Stimulated activated CD4-positive, alpha-beta T cell treated with anti-CD3 and anti-CD28 coated beads, TNF-alpha, amount 100 ng/mL, for 24 hours (primary cell): ENCODE measurements around the gene RANBP3.

Source experiments
- DNase-seq, 3 experiments: peaks; one replicate each; pipeline ENCODE4 v3.0.0-alpha.2; 2020; ENCODE audit warnings: low read depth in 3 of 3

RANBP3 gene

DNA sequence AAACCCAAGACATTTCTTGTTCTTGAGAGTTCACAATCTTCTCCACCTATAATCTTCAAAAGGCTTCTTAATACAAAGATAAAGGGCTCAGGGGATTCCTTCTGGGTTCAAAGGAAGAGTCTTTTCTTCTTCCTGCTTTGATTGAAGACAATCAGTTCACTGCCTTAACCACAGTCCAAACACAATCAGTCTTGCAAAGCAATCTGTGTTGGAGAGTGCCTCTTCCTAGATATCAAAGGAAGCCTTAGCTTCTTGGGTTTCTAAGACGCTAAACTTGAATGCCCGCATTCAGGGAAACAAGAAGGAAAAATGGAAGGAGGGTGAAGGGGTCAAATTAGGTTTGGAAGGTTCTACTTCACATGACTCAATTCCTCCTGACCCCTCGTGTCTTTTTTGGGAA, 27.2 kb downstream of the RANBP3 start:
- no peak for DNase-seq

DNA sequence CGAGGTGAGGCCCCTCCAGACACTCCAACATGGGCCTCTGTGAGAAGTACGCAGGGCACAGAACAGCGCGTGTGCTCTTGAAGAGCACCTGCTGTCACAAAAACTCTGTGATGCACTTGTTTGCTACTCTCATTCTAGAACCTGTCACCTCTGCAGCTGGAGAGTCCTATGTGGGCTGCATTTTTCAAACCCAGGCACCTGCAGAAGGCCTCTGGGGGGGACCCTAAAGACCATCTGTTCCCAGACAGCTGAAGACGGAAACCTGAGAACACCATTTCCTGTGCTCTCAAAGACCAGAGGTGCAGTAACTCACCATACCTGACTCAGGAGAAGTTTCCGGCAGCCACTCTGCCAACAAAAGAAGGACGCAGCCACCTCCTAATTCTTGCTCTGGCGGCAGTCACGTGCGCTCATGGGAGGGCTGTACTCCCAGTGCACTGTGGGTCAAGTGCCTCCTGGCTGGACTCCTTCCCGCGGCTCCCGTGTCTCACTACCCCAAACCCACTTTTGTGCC, 28.1 kb downstream of the RANBP3 start:
- peak in 2 of 3 experiments; percentile 21 to 26 for DNase-seq

DNA sequence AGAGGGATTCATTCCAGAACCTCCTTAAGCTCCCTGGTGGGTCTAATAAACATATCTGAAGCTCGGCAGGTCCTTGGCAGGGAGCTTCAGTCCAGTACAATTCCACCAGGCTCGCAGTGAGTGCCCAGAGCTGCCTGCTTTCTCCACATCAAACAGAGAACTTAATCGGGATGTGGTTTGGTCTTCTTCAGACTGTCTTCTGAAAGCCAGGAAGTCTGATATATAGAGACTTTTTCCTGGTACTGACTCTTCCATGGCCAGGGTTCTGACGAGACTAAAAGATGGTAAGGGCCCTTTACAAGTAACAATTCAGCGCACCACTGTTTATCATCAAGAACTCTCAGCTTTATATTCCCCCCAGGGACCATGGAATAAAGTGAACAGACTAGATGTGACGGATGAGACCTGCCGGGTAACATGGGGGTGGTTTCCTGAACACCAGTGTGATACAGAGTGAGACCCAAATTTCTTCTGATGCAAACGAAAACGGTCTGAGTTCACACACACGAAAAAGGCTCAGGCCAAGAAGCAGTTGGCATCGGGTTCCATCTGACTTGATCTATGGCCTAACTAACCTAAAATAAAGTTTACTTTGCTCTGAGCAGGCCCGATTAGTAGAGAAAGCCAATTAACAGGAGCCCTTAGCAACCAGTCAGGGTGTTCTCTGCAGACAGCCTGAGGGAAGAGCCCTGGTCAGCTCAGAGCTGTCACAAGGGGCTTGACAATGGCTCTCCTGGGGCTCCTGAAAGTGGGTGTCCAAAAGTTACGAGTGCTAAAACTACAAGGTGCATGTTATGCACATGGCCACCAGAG, 29.0 kb downstream of the RANBP3 start:
- peak in 1 of 3 experiments; percentile 14 for DNase-seq

DNA sequence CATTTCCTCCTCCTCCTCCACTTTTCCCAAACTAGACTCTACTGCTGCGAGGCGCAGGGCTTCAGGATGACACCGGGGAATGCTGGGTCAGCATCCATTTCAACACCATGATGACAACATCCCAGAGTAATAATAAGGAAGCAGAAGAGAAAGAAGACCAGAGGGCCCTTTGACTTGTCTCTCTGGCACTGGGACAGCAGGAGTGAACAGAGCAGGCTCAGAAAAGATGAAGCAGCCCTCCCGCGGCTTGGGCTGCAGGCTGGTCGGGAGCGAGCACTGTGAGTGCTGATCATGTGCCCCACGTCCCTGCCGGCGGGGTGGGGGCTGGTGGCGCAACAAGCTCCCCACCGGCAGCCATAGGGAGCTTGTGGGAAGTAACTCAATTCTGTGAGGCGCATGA, 30.5 kb downstream of the RANBP3 start:
- DNase-seq = no peak

DNA sequence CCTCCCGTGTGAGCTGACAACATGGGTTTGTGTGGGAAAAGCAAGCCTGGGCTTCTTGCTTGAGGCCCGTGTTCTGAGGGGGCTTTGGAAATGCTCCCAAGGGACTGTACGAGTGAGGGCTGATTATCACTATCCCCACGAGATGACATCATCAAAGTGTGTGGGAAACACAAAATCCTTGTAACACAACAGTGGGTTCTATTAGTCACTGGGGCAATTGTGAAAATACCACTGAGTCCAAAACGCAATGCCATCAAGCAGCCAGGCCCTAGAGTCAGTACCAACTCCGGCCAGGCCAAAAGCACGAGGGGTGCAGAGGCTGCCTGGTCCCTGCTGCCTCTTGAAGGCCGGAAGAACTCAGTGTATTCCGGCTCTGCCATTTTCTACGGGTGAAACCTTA, 34.3 kb downstream of the RANBP3 start:
- no peak for DNase-seq

DNA sequence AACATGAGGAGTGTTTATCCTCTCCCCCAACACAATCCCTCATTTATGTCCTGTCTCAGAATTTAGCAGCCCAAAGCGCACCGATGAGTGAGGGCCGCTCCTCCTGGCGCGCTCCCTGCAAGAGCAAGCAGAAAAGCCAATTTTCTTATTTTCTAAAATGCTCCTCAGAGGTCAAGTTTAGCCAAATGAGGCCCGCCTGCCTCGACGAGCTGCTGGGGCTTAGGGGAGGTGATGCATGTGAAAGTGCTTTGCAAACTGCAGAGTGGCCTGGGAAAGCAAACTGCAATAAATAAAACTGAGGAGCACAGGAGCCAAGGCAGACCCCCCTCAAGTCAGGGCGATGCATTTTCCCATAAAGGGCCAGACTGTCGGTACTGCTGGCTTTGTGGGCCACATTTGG, 34.9 kb downstream of the RANBP3 start:
- DNase-seq = no peak

DNA sequence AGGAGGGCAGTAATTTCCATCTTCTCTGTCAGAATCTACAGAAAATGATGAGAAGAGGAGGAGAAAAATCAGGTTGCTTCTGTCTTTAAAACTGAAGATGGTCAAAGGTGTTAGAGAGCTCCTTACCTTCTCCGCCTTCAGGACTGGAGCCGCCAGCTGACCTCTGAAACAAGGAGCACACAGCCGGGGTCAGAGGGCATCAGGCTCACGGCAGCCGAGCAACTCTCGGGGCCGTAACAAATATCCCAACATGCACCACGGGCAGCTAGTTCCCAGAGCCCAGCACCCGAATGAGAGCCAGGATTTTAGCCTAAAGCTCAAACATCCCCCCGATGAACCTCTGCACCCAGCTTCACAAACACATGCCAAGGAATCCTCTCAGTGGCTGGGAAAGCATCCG, 36.3 kb downstream of the RANBP3 start:
- DNase-seq = no peak

DNA sequence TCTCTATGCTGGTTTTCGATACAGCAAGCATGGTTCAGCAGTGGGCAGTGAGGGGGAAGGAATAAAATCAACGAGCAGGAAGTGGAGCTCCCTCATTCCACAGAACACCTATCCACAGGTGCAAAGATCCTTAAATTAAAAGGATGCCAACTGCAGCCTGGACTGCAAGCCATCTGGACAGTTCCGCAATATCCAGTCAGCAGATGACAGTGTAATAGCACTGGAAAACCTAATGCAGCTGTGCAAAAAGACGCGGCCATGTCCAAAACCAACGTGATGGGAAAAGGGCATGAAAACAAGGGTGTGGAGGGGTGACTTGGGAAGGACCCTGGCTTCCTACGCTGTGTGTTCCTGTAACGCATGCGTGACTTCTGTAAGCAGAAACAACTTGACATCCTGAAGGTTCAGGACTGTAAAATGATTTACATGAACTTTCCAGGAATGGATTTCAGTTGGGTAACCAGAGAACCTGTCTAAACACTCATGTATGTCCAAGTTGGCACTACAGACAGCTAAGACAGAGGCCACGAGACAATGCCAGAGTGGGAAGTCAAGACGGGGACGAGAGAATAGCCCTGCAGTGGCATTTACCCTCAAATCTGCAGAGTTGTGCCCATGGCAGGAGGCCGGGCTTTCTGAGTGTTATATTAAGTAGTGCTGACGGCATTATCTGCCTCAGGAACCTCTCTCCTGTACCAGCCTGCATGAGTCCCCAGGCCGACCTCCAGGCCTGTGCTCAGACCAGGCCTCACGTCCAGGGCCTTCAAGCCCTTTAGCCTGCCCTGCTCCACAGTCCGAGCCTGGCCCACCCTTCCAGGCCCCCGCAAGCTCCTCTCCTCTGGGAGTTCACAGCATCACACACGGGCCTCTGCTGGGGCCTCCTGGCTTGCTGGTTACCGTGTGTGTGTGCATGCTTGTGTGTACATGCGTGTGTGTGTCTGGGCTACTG, 37.4 kb downstream of the RANBP3 start:
- DNase-seq = no peak

DNA sequence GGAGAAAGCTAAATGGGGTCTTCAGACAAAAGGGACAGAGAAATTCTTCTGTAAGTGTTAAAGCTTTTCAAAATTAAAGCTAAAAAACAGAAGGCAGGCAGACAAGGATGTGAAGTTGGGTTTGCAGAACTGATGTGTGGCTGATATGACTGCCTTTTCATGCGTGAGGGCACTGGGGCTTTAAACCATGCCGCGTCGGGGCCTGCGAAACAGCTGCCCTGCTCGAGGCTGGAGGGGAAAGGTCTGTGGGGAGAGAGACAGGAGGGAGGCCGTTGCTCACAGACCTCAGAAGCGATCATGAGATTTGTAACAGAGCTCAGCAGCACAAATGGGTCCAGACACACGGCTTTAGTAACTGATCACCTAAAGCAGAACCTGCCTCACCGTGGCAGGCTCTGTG, 40.4 kb downstream of the RANBP3 start:
- DNase-seq = no peak

DNA sequence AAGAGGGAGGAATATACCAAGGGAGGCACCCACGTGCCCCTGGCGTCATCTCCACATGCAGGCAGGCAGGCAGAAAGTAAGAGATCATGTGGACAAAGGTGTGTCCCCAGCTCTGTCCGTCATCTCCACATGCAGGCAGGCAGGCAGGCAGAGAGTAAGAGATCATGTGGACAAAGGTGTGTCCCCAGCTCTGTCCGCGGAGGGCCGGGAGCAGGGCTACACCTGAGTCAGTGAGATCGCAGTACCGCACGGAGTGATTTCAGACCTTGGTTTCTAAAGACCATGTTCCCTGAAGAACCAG, 41.7 kb downstream of the RANBP3 start:
- no peak for DNase-seq

DNA sequence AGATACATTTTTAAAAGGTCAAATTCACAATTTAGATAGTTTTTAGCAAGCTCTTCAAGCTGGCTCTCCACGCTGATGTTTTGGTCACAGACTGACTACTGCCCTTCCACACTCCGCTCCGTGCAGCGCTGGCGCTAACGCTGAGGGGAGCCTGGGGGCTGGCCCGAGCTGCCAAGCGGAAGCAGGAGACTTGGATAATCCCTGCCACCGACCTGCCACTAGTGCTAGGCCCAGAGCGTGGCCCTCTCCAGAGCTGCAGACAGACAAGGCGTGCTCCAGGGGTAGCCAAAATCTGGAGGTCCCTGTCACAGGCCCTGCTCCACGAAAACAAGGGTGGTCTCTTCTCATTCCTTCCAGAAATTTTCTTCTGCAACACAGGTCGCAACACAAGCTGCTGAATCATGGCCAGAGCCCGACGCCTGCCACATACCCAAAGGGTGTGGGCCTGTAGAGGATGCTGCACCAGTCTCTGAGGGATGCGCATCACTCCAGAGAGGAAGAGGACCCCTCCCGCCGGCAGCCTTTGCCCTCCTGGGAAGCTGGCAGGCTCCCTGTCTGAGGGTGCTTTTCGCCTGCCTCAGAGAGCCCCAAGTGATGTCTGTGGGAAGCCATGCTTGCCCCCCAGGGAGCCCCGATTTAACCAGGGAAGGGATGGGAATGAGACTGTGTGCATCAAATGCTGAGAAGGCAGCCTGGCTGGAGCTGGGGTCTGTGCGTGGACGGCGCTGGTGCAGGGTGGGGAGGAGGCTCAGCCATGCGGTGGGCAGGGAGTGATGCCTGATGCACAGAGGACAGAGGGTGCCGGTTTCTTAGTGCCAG, 42.3 kb downstream of the RANBP3 start:
- no peak for DNase-seq

DNA sequence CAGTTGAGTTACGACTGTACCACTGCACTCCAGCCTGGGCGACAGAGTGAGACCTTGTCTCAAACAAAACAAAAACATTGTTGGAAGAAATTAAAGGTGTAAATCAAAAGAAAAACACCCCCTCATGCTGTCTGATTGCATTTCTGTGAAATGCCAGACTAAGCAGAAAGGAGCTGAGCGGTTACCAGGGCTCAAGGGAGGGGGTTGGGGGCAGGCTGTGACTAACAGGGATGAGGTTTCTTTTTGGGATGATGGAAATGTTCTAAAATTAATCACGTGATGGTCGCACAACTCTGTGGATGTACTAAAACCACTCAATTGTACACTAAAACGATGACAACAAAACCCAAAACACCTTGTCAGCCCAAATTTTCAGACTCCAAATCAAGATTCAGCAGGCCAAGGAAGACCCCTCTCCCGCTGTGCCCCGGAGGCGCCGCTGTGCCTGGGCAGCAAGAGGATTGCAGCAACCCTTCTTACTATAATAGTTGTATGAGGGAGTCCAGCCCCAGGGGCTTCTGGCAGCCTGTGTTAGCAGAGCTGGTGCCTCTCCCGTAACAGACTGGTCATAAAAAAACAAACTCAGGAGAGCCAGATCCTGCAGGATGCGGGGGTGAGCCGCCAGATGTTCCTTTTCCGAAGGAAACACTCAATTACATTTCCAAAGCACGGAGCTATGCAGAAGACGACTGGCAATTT, 43.0 kb downstream of the RANBP3 start:
- DNase-seq = no peak

DNA sequence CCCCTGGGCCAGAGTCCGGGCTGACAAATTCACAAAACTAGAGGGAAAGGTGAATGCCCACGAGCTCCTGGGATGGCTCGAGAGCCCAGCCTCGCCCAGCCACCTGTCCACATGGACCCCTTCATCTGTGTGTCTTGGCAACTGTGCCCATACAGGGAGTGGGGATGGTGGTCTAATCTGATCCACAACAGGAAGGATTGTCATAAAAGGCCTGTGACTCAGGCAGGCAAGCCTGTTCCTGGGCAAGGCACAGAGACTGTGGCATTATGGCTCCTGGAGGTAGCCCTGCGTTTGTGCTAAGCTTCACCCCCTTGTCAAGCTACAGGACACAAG, 43.9 kb downstream of the RANBP3 start:
- DNase-seq = no peak

DNA sequence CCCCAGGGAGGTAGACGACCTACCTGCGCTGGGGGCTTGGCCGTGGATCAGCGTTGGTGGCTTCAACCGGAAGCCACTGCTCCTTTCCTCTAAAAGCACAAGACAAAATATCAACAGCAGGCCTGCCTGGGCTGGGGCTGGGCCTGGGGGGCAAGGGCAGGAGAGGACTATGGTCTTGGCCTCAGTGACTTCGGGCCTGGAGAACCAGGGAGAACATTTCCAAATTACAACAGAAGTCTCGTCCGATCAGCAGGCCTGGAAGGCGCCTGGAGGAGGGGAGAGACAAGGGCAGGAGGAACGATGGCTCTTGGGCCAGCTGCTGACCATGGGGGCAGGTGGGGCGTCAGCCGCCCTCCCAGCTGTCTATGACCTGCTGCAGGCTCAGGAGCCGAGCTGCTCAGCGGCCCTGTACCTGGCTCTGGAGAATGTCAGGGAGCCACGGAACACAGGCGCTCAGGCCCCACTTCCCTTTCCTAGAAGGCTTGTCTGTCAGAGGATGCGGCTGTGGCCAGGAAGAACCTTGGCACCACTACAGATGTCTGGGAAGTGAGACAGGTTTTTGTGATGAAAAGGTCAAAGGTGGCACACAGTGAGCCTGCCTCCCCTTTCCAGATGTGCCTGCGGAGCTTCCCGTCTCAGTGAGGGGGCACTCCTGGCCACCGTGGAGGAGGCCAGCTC, 44.4 kb downstream of the RANBP3 start:
- DNase-seq = no peak

DNA sequence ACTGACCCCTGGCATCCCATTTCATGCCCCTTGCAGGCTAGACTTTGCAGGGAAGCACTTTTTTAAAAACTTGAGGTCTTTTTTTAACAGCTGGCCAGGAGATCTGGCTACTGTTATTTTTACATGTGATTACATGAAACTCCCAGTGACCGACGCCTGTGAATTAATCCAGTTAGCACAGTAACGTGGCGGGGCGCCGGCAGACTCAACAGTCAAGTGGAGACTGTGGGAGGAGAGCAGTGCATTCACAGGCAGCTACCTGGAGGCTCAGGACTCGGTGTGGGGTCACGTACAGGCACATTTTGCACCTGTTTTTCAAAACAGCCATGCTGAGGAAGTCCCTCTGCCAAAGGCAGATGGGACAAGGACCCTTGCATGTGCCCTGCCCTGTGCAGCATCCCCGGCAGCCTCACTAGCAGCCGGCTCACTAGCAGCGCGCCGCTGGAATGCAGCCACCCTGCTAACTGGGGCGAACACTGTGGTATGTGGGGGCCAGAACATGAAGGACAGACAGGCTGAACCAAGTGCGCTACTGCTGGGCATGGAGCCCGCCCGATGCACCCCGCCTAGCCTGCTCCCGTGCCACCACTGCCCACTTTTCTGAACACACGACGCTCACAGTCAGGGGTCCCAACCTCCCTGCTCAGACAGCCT, 45.2 kb downstream of the RANBP3 start:
- DNase-seq = no peak

DNA sequence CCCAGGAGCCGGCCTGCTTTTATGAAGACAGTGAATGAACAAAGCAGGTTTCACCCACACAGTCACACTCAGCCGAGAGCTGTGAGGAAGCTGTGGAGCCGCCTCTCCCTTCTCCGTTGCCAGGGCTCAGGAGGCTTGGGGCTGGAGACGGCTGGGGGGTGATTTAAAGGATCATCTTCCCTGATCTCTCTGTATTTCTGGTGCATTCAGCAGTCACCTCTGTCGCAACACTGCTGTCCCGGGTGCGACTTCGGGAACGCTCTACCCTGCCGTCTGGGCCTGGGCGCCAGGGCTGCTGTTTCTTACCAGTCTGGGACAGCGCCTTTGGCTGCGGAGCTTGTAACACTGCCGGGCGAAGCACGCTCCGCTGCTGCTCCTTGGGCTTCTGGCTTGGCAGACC, 45.8 kb downstream of the RANBP3 start:
- no peak for DNase-seq

DNA sequence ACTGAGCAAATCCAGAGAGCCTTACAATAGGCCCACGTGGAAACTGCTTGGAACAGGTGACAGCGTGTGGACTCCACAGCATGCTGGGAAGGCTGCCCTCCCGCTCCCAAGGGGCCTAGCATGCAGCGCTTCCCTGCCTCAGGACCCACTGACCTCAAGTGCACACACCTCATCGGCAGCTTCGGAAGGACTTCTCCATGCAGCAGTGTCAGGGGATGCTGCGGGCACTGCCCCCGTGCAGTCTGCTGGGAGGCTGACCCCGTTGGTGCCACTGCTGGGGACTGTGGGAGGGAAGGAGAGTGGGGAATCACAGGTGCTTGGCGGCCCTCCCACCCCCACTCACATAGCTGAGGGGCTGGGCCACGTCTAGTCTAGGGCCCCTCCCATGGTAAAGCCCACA, 46.7 kb downstream of the RANBP3 start:
- no peak for DNase-seq

DNA sequence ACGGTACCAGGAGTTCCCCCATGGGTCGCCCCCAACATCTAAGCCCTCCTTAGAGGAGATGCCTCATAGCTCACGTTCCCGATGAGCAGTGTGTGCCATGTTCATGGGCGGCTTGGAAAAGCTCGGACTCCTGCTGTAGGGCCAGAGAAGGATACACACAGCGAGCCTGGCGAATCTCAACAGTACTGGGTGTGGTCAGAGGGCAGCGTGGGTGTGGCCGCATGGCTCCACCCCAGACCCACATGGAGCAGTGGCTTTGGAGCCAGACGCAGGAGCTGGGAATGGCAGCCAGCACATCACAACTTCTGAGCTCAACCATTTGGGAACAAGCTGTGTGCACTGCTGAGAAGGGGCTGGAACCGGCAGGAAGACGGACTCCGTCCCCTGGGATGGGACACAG, 48.3 kb downstream of the RANBP3 start:
- no peak for DNase-seq

DNA sequence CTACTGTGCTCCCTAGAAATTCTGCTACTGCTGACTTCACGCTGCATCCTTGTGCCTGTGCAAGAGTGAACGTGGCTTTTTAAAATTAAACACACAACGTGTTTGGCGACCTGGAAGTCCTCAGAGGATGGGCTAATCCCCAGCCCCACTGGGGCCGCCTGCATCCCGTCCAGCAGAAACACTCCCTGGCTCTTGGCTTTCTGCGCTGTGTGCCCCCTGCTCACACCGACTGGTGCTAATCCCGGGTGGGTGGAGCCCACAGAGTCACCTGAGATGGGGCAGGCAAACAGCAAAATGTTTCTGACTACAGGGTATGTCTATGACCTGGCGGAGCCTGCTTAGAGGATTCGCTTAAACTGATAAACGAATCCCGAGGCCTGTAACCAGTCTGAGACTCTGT, 48.8 kb downstream of the RANBP3 start:
- DNase-seq = no peak

DNA sequence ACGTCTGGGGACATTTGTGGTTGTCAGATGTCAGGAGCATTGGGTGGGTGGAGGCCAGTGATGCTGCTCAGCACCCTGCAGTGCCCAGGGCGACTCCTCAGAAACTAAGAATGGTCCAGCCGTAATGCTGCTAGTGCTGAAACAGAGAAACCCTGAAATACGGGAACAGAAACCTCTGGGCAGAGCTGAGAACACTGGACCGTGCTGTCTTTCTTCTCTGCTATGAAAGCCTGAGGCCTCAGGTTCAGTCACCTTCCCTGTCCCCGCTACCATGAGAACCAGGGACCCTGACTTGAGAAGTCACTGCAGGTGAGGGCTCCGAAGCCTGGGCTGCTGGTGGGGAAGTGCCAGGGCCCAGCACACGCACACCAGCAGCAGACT, 50.5 kb downstream of the RANBP3 start:
- DNase-seq = no peak
